Umbilical cord (tissue), 2 donors: ENCODE measurements around the gene HMGCLL1. TPM values are rescaled to one million over a fixed set of nuclear protein-coding genes. Genes with fewer than 3 reads are reported as not detected.
A peak's percentile ranks its signal among the peaks of the same experiment; 100 is the strongest.

ENCODE experiments used
- DNase-seq: peaks from one replicate; pipeline ENCODE4 v3.0.0-alpha.2; 2015; ENCODE audit warnings: low spot score
- total RNA-seq: library from RNA; depleted of rRNA; stranded (reverse); fragments of >200 nt; gene quantifications from one replicate; pipeline ENCODE4 v1.2.3, GENCODE V29; 2014; ENCODE audit warnings: low replicate concordance; ENCODE audit not compliant: insufficient read depth

The HMGCLL1 gene
- total RNA-seq, 1 donor from 2014 or later = 10.6 TPM

DNA sequence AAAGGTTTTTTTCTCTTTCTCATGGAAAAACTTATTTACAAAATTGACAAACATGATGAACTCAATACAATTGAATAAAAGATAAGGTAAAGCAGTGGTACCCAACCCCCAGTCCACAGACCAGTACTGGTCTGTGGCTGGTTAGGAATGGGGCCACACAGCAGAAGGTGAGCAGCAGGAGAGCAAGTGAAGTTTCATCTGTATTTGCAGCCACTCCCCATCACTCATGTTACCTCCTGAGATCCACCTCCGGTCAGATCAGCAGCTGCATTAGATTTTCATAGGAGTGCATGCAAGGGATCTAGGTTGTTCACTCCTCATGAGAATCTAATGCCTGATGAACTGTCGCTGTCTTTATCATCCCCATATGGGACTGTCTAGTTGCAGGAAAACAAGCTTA, 47.5 kb downstream of the HMGCLL1 start:
- DNase-seq = no peak

GRCh38 chr6:55530931-55531330, 48.1 kb downstream of the HMGCLL1 start:
- DNase-seq = no peak

- no peak for DNase-seq
Observed at GRCh38 chr6:55528624-55529023, 50.4 kb downstream of the HMGCLL1 start.

GRCh38 chr6:55524441-55524840, 54.6 kb downstream of the HMGCLL1 start:
- DNase-seq = no peak

DNA sequence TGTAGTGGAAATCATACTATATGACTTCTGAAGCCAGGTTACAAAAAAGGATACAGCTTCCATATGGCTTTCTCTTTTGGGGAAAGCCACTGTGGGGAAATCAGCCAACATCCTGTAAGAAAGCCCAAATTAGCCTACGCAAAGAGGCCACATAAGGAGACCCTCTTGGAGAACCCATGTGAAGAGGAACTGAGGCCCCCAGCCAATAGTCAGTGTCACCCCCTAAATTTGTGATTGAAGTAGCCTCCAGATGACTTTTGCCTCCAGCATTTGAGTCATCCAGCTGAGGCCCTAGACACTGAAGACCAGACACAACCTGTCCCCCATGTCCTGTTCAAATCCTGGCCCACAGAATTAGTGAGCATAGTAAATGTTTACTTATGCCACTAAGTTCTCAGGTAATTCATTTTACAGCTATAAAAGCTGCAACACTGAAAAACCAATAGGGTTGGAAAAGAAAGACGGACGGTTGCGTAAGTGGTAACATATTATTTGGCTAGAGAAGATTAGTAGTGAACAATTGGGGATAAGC, 60.4 kb downstream of the HMGCLL1 start:
- no peak for DNase-seq

GRCh38 chr6:55516736-55517135, 62.3 kb downstream of the HMGCLL1 start:
- no peak for DNase-seq

DNA sequence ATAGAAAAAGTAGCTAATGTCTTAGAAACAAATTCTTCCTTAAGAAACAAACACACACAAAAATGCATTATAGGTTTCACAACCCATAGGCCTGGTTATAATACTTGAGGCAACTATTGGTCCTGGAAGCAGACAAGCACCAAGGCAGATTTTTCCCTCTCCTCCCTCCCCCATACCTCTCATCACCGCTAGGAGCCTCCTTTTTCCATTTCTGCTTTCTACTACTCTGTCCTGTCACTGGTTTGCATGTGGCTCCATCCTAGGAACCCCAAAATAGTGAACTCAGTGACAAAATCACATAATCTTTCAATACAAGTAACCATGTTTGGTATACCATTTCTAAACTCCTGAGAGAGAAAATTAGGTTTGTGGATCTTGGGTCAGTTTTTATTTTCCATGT, 66.1 kb downstream of the HMGCLL1 start:
- DNase-seq = no peak

DNA sequence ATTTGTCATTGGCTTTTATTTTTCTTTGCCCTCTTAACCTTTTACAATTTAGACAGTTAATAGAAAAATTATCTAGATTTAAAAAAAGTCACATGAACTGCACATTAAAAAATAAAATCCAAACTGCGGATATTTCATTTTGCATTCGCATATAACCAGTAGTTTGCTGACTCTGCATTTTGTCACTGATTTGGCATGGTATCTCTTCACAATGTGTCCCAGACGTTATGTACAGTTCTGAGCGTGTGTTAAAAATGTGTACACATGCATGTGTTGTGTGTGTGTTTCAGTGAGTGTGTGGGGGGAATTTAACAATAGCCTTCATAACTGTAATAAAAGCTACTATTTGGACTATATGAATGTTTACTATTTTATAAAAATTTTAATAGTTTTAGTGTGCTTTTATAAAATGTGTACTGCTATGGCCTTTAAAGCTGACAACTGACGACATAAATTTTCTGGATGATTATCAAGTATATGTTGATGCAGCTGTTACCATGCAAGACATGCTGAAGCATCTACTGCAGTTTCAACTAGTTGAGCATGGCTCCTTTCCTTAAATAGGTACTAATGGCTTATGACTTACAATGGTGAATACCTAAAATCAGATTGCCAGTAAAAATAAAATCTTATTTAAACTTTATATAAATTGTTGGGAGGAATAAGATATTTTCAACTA, 67.7 kb downstream of the HMGCLL1 start:
- DNase-seq = no peak

GRCh38 chr6:55499591-55499990, 79.4 kb downstream of the HMGCLL1 start:
- peak; percentile 56 for DNase-seq

GRCh38 chr6:55497694-55498093, 81.3 kb downstream of the HMGCLL1 start:
- no peak for DNase-seq

GRCh38 chr6:55496201-55496600, 82.8 kb downstream of the HMGCLL1 start:
- no peak for DNase-seq

DNA sequence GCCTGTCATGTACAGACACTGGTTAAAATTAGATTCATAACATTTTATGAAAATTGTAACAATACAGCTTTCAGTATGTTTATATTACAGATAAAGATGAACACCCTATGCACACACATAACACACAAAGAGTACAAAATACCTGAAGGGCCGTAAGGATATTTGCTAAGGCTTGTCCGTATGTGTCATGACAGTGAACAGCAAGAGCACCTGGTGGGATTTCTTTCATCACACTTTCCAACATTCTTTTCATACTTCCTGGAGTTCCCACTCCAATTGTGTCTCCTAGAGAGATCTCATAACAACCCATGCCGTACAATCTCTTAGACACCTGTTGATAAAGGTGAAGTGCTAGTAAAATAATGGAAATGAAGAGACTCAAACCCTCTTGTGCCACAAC, 83.7 kb downstream of the HMGCLL1 start:
- no peak for DNase-seq

DNA sequence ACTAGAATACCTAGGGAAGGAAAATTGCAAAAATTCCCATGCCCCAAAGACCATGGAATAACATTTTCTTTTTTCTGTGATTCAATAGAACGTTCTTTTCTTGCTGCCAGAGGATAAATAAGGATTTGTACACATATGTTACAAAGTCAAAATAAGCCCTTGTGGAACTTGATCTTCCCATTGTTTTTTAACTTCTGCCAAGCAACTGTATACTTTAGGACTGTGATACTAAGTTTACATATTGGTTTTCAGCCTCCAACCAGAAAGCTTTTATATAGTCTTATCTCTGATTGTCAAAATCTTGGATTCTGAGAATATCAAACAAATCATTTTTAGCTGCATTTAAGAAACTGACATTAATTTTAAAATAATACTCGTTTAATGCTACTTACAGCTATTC, 84.6 kb downstream of the HMGCLL1 start:
- peak; percentile 82 for DNase-seq

GRCh38 chr6:55492259-55492658, 86.7 kb downstream of the HMGCLL1 start:
- no peak for DNase-seq

GRCh38 chr6:55490871-55491270, 88.1 kb downstream of the HMGCLL1 start:
- DNase-seq = no peak

DNA sequence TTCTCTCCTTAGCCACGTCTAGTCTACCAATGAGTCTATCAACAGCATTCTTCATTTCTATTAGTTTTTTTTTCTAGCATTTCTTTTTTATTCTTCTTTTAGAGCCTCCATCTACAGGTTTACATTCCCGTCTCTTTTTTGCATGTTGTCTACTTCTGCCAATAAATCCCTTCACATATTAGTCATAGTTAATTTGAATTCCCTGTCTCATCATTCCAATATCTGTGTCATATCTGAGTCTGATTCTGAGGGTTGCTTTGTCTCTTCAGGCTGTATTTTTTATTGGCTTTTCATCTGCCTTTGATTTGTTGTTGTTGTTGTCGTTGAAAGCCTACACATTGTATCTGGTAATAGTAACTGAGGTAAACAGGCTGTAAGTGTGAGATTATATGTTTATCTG, 104.6 kb downstream of the HMGCLL1 start:
- DNase-seq = no peak

- DNase-seq = no peak
Observed at GRCh38 chr6:55473722-55474121, 105.3 kb downstream of the HMGCLL1 start.

DNA sequence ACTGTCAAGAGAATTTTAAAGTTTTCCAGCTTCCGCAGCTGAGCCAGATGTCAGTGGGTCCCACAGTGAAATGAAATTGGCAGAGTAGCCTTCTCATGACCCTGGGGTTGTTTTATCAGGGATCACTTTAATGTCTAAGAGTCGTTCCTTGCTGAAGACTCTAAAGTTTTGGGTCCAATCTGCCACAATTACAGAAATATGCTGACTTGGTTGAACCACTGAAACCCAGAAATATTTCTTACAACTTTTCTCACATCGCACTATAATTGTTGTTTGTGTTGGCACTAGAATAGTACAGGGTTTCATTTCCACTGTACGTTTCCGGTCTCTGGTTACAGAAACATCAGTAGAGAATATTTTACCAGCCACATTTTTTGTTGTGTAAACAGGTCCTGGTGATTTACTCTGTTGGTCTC, 109.0 kb downstream of the HMGCLL1 start:
- no peak for DNase-seq

DNA sequence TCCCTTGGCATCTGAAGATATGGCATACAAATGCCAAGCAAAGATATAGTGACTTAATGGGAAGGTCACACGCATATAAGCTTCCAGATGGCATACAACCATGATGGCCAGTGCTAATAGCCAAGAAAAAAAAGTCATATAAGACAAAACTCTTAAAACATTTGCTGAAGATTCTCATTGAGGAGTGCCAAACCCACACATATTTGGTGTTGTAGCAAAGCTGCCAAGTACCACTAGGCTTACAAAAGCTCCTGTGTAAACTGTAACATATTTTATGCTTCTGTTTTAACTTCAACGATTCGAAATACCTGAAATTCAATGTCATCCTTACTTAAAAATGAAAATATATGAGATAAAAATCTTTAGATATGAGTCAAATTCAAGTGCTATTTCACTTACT, 123.0 kb downstream of the HMGCLL1 start:
- DNase-seq = no peak

DNA sequence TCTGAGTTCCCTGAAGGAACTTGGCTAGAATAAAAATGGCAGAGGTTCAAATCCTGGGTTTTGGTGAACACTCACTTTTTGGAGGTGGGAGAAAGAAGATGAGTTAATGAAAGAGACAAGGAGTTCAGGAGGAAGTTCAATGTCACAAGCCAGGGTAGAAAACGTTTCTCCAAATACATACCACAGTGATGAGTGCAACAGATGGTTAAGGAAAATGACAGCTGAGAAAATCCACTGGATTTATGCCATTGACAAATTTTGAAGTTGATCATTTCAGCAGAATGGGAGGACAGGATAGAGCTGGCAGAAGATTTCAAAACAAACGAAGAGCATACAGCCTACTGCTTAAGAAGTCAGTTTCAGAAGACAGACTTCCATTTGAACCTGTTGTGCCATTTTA, 129.0 kb downstream of the HMGCLL1 start:
- DNase-seq = no peak

DNA sequence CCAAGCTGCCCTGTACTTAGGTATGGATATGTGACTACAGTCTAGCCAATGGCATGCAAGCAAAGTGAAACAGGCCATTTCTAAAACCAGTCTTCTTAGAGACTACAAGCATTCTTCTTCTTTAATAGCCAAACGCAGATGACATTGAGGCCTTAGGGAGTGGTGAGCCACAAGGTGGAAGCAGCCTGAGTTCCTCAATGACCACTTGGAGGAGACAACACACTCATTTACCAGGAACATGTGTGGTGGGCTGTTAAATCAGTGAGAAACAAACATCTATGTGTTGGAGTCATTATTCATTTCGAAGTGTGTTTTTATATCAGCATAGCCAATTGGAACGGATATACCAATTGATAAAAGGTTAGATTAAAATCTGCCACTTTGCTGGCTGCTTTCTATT, 129.8 kb downstream of the HMGCLL1 start:
- DNase-seq = no peak

DNA sequence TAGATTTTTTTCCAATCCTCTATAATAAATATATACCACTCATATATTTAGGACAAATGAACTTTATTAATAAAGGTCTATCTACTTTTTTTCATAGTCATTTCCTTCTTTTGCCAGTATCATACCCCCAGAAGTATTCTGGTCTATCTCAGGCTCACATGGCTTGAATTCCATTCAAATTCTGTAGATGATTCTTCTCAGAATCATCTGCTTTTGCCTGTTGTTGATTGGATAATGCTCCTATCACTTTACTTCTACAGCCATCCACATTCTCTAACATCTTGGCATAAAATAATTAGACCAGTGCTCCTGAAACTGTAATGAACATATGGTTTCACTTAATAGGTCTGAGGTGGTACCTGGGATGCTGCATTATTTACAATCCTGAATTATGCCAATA, 130.5 kb downstream of the HMGCLL1 start:
- no peak for DNase-seq

GRCh38 chr6:55447891-55448290, 131.1 kb downstream of the HMGCLL1 start:
- DNase-seq = no peak

DNA sequence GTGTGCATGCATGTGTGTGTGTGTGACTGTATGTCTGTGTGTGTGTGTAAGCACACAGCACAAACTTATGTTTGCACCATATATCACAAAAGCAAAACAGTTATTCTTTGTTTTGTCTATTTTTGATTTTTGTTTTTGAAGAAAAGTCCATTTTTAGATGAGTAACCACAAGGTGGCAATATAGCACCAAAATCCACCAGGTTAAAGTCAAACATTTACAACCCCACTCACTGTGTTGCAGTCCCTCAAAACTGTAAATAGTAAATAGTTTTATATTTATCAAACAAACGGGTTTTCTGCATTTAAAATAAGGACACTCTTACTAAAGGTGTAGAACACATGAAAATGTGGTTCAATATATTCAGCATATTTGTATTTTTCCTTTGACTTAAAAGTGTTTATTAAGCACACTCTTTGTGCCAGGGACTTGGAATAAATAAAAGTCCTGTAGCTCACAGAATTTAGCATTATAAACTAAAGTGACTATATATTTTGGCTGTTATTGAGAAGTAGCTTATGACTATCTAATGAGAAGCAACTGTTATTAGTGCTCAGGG, 133.3 kb downstream of the HMGCLL1 start:
- peak; percentile 58 for DNase-seq
